ENCODE measurements around the gene ARL11.
"Not testable (repeated sequence)": the region's sequence is repeated elsewhere in the genome, so short reads cannot be mapped to it uniquely, and the experiment has no call there.

The ARL11 gene

DNA sequence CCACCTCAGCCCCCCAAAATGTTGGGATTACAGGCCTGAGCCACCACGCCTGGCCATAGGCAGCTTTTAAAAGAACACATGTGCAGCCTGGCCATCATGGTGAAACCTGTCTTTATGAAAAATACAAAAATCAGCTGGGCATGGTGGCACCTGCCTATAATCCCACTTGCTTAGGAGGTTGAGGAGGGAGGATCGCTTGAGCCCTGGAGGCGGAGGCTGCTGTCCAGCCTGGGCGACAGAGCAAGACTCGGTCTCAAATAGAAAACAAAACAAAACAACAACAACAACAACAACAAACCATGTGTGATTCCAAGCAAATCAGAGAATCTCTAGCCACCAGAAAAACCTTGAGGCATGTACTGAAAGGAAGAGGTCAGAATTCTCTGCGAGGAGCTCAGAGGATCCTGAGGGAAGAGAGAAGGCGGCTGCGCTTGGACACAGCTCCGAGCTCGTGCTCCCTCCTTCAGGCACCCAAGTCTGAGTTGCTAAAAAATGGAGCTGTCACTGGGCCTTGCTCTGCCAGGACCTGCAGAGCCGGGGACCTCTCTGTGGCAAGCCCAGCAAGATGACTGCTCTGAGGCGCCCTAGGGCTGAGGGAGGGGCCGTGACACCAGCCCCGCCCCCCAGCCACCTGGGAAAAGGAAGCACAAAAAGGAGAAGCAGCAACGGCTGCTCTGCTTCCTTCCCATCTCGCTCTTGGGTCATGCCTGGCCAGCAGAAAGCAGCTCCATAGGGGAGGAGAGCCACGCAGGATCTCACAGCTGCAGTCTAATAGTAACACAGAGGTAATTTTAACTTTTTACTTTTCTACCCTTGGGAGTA, at the start of gene ARL11:
TSS of gene ARL11 (plus strand) at position 677 of the 822 bp plus-strand sequence. CDS start 1,941 bp downstream, outside the sequence.
- H3K36me3 ChIP-seq (ENCODE audit: insufficient read depth, low read length): no peaks in the 10 kb centered on the region
- no peak within 1 kb of the TSS for H2AFZ ChIP-seq (ENCODE audit: low read length, unreplicated experiment)
- H3K27me3 ChIP-seq (ENCODE audit: insufficient read depth, low read length): no peaks in the 10 kb centered on the region
- no peaks in the 10 kb centered on the region for H3K4me1 ChIP-seq (ENCODE audit: control insufficient read depth, insufficient read depth, low read length, unreplicated experiment)
- no peak within 1 kb of the TSS for H3K4me3 ChIP-seq (ENCODE audit: low read depth, low read length)
- no peak within 1 kb of the TSS for H3K27ac ChIP-seq (ENCODE audit: low read depth, low read length)
- H3K79me2 ChIP-seq (ENCODE audit: control insufficient read depth, insufficient read depth, low read length, unreplicated experiment): no peaks in the 10 kb centered on the region

DNA sequence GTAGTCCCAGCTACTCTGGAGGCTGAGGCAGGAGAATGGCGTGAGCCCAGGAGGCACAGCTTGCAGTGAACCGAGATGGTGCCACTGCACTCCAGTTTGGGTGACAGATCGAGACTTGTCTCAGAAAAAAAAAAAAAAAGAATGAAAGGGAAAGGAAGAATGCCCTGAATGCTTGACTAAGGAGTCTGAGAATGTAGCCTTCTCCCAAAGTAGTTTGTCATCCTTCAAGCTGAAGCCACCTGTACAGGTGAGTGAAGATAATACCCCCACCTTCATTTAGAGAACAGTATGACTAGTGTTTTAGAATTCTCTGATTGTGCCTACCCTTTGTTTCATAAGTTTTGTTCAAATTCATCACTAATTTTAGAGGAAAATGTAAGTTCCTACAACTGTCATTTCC, 48.8 kb upstream of the ARL11 start:
- Histone ChIP-seq H3K79me2 (ENCODE audit: control insufficient read depth, insufficient read depth, low read length, unreplicated experiment) (peaks cover 18% of the 10 kb centered on the region), H3K27ac (ENCODE audit: low read depth, low read length) (no peak overlapping the region), H3K36me3 (ENCODE audit: insufficient read depth, low read length) (no peaks in the 10 kb centered on the region; the same call in 1 of the 2 replicates), H2AFZ (ENCODE audit: low read length, unreplicated experiment) (no peak overlapping the region), H3K27me3 (ENCODE audit: insufficient read depth, low read length) (no peaks in the 10 kb centered on the region), H3K4me1 (ENCODE audit: control insufficient read depth, insufficient read depth, low read length, unreplicated experiment) (peaks cover 8% of the 10 kb centered on the region), H3K4me3 (ENCODE audit: low read depth, low read length) (no peak overlapping the region)

DNA sequence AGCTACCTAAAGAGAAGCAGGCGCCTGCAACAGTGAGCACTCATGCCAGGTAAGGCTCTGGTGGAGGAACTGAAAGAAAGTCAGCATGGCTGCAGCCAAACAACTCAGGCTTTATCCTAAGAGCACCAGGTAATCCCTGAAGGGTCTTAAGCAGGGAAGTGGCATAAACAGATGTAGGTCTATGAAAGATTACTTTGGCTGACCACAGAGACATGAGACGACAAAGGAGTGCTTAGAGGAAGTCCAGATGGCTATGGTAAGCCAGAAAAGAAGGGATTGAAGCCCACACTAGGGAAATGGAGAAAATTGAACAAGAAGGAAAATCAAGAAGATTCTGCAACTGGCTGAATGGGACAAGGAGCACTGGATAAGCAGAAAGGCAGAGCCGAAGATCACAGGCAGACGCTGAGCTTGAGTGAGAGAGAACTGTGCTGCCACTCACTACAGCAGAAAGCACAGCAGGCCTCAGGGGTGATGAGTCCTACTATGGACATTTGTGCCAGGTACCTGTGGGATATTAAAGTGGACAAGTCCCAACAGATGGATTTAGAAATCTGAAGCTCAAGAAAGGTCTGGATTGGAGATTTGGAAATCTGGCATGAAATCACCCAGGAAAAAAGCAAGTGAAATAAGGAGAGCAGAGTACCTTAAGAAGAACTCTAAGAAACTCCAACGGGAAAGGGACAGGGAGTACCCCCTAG, 47.2 kb upstream of the ARL11 start:
- Histone ChIP-seq H3K4me1 (ENCODE audit: control insufficient read depth, insufficient read depth, low read length, unreplicated experiment) (peaks cover 11% of the 10 kb centered on the region), H3K27me3 (ENCODE audit: insufficient read depth, low read length) (no peaks in the 10 kb centered on the region), H2AFZ (ENCODE audit: low read length, unreplicated experiment) (no peak overlapping the region), H3K79me2 (ENCODE audit: control insufficient read depth, insufficient read depth, low read length, unreplicated experiment) (peaks cover 21% of the 10 kb centered on the region), H3K27ac (ENCODE audit: low read depth, low read length) (no peak overlapping the region), H3K36me3 (ENCODE audit: insufficient read depth, low read length) (no peaks in the 10 kb centered on the region; the same call in 1 of the 2 replicates), H3K4me3 (ENCODE audit: low read depth, low read length) (no peak overlapping the region)

DNA sequence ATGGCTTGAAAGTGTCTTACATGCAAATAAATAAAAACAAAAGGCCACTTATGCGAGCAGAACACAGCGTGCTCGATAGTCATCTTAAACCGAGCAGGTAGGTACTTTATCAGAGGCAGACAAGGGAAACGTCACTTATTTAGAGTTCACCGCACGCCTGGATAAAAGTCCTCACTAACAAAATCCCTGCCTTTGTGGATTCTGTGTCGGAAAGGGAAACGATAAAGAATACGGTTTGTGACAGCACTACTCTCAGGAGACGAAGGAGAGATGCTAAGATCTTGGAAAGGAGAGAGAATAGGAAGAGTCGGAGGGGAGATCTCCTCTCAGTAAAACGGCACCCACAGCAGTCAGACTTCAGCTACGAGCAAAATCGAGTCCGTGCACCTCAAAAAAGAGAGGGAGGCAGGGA, 43.5 kb upstream of the ARL11 start:
- peak overlapping the region; percentile 89 for H2AFZ ChIP-seq (ENCODE audit: low read length, unreplicated experiment)
- peaks cover 21% of the 10 kb centered on the region for H3K79me2 ChIP-seq (ENCODE audit: control insufficient read depth, insufficient read depth, low read length, unreplicated experiment)
- no peaks in the 10 kb centered on the region for H3K27me3 ChIP-seq (ENCODE audit: insufficient read depth, low read length)
- no peaks in the 10 kb centered on the region; the same call in 1 of the 2 replicates for H3K36me3 ChIP-seq (ENCODE audit: insufficient read depth, low read length)
- no peak overlapping the region for H3K27ac ChIP-seq (ENCODE audit: low read depth, low read length)
- peaks cover 26% of the 10 kb centered on the region for H3K4me1 ChIP-seq (ENCODE audit: control insufficient read depth, insufficient read depth, low read length, unreplicated experiment)
- peak overlapping the region; percentile 95 for H3K4me3 ChIP-seq (ENCODE audit: low read depth, low read length)

DNA sequence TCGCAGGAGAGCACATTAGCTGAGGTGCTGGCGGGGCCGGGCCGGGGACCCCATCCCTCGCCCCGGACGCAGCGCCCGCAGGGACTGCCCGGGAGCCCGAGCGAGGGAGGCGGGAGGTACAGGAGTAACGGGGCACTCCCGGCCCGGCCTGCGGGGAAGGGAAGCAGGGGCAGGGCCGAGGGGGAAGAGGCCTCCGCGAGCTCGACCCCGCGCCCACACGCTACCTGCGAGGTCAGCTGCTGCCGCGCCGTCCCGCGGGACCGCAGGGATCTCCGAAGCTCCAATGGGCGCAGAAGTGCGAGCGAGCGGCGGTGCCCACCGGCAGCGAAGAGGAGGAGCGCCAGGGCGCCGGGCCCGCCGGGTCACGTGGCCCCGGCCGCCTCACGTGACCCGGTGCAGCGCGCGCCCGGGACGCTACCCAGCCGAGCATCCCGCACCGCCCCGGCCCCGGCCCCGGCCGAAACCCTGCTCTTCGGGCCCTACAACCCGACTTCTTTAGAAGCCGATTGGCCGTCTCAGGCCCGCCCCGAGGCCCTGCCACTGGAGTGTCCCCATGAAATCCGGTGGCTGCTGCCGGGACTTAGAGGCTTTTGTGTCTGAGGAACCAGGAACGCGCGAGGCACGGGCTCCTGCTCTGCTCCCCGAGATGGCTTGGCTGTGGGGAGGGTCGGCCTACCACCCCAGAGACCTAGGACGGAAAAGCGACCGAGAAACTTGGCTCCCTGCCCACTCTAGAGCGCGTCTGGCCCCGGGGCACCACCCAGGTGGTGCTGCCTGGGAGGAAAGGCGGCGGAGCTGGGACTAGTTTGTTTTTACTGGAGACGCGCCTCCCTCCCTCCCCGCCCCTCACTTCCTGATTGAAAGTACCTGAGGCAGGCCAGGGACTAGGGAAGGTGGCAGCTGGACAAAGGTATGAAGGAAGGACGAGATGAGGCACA, 42.8 kb upstream of the ARL11 start, which contains the start of gene RCBTB1:
TSS of gene RCBTB1 (minus strand) at position 339 of the 938 bp plus-strand sequence. CDS start 18,279 bp downstream, outside the sequence.
- peaks cover 26% of the 10 kb centered on the region for H3K4me1 ChIP-seq (ENCODE audit: control insufficient read depth, insufficient read depth, low read length, unreplicated experiment)
- peak within 1 kb of the TSS; percentile 95 for H3K4me3 ChIP-seq (ENCODE audit: low read depth, low read length)
- peaks cover 21% of the 10 kb centered on the region for H3K79me2 ChIP-seq (ENCODE audit: control insufficient read depth, insufficient read depth, low read length, unreplicated experiment)
- peak within 1 kb of the TSS; percentile 58 for H3K27ac ChIP-seq (ENCODE audit: low read depth, low read length)
- H2AFZ ChIP-seq (ENCODE audit: low read length, unreplicated experiment): peak within 1 kb of the TSS; percentile 89
- no peaks in the 10 kb centered on the region for H3K36me3 ChIP-seq (ENCODE audit: insufficient read depth, low read length)
- no peaks in the 10 kb centered on the region for H3K27me3 ChIP-seq (ENCODE audit: insufficient read depth, low read length)

DNA sequence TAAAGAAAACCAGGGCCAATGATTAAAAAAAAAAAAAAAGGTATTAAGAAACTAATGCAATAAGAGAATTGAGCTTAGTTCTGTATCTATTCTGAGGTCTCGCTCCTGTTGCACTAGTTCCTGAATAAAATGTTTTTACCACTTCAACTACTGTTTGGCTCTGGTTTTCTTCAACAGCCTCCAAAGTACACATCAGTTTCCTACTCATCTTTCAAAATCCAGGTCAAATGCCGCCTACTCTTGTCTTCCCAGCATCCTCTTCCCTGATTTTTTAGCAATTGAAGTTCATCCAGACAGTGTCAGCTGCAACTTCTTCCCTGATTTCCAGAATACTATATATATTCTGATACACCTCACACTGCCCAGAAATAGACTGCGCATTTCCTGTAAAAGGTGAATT, 41.6 kb upstream of the ARL11 start:
- H3K4me3 ChIP-seq (ENCODE audit: low read depth, low read length): peak overlapping the region; percentile 10; the same call in 1 of the 2 replicates
- peak overlapping the region; percentile 67 for H2AFZ ChIP-seq (ENCODE audit: low read length, unreplicated experiment)
- no peaks in the 10 kb centered on the region for H3K27me3 ChIP-seq (ENCODE audit: insufficient read depth, low read length)
- peaks cover 26% of the 10 kb centered on the region for H3K4me1 ChIP-seq (ENCODE audit: control insufficient read depth, insufficient read depth, low read length, unreplicated experiment)
- H3K79me2 ChIP-seq (ENCODE audit: control insufficient read depth, insufficient read depth, low read length, unreplicated experiment): peaks cover 21% of the 10 kb centered on the region
- H3K27ac ChIP-seq (ENCODE audit: low read depth, low read length): peak overlapping the region; percentile 58
- H3K36me3 ChIP-seq (ENCODE audit: insufficient read depth, low read length): no peaks in the 10 kb centered on the region

DNA sequence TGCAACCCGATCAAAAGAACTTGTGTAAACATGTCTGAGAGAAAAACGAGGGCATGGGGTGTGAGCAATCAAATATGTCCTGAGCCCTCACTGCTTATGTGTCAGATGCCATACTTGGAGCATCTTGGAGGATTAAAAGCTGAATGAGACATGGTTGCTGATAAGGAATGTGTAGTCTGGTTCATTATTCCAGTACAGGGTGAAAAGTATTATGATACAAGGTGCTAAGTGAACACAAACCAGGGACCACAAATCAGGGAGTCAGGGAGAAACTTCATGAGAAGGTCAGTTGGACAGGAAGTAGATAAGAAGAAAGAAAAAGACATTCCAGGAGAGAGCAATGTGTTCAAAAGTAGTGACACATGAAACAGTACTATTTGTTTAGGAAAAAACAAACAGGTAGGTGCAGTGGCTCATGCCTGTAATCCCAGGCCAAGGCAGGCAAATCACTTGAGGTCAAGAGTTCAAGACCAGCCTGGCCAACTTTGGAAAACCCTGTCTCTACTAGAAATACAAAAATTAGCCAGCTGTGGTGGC, 40.9 kb upstream of the ARL11 start:
- Histone ChIP-seq H3K79me2 (ENCODE audit: control insufficient read depth, insufficient read depth, low read length, unreplicated experiment) (peaks cover 21% of the 10 kb centered on the region), H3K36me3 (ENCODE audit: insufficient read depth, low read length) (no peaks in the 10 kb centered on the region), H2AFZ (ENCODE audit: low read length, unreplicated experiment) (peak overlapping the region; percentile 67), H3K27me3 (ENCODE audit: insufficient read depth, low read length) (no peaks in the 10 kb centered on the region), H3K4me3 (ENCODE audit: low read depth, low read length) (no peak overlapping the region), H3K27ac (ENCODE audit: low read depth, low read length) (peak overlapping the region; percentile 58), H3K4me1 (ENCODE audit: control insufficient read depth, insufficient read depth, low read length, unreplicated experiment) (peaks cover 26% of the 10 kb centered on the region)

DNA sequence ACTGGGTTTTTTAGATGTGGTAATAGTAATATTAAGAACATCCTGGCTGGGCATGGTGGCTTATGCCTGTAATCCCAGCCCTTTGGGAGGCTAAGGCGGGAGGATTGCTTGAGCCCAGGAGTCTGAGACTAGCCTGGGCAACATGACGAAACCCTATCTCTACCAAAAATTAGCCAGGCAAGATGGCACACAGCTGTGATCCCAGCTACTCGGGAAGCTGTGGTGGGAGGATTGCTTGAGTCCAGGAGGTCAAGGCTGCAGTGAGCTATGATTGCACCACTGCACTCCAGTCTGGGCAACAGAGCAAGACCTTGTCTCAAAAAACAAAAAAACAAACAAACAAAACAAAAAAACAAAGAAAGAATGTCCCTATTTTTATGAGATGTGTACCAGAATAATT, 37.6 kb upstream of the ARL11 start:
- peaks cover 18% of the 10 kb centered on the region for H3K4me1 ChIP-seq (ENCODE audit: control insufficient read depth, insufficient read depth, low read length, unreplicated experiment)
- H3K27ac ChIP-seq (ENCODE audit: low read depth, low read length); H3K79me2 ChIP-seq (ENCODE audit: control insufficient read depth, insufficient read depth, low read length, unreplicated experiment); H3K36me3 ChIP-seq (ENCODE audit: insufficient read depth, low read length); H3K4me3 ChIP-seq (ENCODE audit: low read depth, low read length); H3K27me3 ChIP-seq (ENCODE audit: insufficient read depth, low read length); H2AFZ ChIP-seq (ENCODE audit: low read length, unreplicated experiment): not testable (repeated sequence)

DNA sequence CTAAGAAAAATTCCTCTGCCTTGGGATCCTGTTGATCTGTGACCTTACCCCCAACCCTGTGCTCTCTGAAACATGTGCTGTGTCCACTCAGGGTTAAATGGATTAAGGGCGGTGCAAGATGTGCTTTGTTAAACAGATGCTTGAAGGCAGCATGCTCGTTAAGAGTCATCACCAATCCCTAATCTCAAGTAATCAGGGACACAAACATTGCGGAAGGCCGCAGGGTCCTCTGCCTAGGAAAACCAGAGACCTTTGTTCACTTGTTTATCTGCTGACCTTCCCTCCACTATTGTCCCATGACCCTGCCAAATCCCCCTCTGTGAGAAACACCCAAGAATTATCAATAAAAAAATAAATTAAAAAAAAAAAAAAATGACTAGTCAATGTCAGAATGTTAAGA, 34.4 kb upstream of the ARL11 start:
- H3K4me3 ChIP-seq (ENCODE audit: low read depth, low read length); H3K36me3 ChIP-seq (ENCODE audit: insufficient read depth, low read length); H3K79me2 ChIP-seq (ENCODE audit: control insufficient read depth, insufficient read depth, low read length, unreplicated experiment); H2AFZ ChIP-seq (ENCODE audit: low read length, unreplicated experiment); H3K27me3 ChIP-seq (ENCODE audit: insufficient read depth, low read length); H3K4me1 ChIP-seq (ENCODE audit: control insufficient read depth, insufficient read depth, low read length, unreplicated experiment); H3K27ac ChIP-seq (ENCODE audit: low read depth, low read length): not testable (repeated sequence)

DNA sequence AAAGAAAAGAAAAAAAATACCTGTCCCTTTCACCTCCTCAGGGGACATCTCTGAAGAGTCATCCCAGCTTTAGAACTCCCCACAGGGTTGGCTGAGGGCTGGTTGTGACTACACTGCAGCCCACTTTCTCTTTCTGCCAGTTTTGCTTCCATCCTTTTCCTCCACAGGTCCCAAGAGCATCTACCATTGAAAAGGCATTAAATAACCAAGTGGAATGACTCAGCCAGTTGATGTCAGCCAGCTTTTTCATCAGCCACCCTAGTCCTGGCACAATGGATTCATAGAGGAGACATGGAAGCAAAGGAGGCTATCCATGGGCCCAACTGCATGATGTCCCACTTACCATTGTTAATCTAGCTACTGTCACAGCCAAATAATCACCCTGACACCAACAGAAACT, 33.7 kb upstream of the ARL11 start:
- no peak overlapping the region for H3K27ac ChIP-seq (ENCODE audit: low read depth, low read length)
- H3K4me3 ChIP-seq (ENCODE audit: low read depth, low read length): no peak overlapping the region
- no peak overlapping the region for H2AFZ ChIP-seq (ENCODE audit: low read length, unreplicated experiment)
- no peaks in the 10 kb centered on the region for H3K79me2 ChIP-seq (ENCODE audit: control insufficient read depth, insufficient read depth, low read length, unreplicated experiment)
- no peaks in the 10 kb centered on the region for H3K27me3 ChIP-seq (ENCODE audit: insufficient read depth, low read length)
- H3K4me1 ChIP-seq (ENCODE audit: control insufficient read depth, insufficient read depth, low read length, unreplicated experiment): no peaks in the 10 kb centered on the region
- H3K36me3 ChIP-seq (ENCODE audit: insufficient read depth, low read length): no peaks in the 10 kb centered on the region
